A549 treated with AZD9567 at 1 μM for 4 hours (cell line): Measurements from ENCODE around the gene CRB1. TPM values are rescaled to one million over a fixed set of nuclear protein-coding genes. Genes with fewer than 3 reads are reported as not detected.

Experiments
- total RNA-seq: library from RNA; stranded (reverse); fragments of 200-300 nt; extraction: Qiagen RNA extraction; gene quantifications from 5 replicates; pipeline ENCODE4 v1.2.3, GENCODE V29; 2022; ENCODE audit not compliant: insufficient read depth

CRB1 gene
- not detected in 5 replicates for total RNA-seq

DNA sequence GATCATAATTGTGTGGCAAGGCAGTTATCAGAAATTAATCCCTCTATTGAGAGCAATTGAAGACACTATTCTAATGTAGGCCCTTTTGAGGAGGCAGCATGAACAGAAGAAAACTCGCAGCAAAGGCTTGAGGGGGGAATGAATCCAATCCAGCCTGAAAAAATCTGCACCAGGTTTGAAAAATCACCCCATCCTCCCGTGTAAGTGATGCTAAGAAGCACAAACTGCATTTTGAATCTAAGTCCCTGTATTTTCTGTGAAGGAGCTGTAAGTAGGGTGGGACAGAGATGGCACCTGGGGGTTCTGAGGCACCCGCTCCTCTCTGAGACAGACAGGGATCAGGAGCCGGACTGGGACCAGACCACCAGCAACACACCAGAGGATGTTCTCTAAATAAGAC lies at the start of gene CRB1:
Gene CRB1 (plus strand): TSS at position 241 of the 400 bp plus-strand sequence. CDS start 161 bp downstream, outside the sequence.

Other genes with a start within 250 kb of the CRB1 start
- 0.05 to 0.13 TPM (median 0.08 TPM) in 4 of 5 replicates, not detected in the other for gene F13B, start 201.0 kb upstream of the CRB1 start, total RNA-seq
- 19.8 to 25.4 TPM (median 23.6 TPM) in 5 replicates for gene ASPM, start 121.6 kb upstream of the CRB1 start, total RNA-seq
- gene ZBTB41, start 67.0 kb upstream of the CRB1 start, total RNA-seq: 2.1 to 5.2 TPM (median 3.5 TPM) in 5 replicates